H1 (cell line): ENCODE data around the gene SLC30A7. TPM values are rescaled to one million over a fixed set of nuclear protein-coding genes. Genes with fewer than 3 reads are reported as not detected.

ENCODE experiments used
- KDM5A ChIP-seq: fragments of 200-600 bp; IDR thresholded peaks from 2 replicates; pipeline ENCODE4 v1.7.1; 2012; ENCODE audit warnings: mild to moderate bottlenecking, low read length, inconsistent platforms, mixed read lengths
- SIX5 ChIP-seq: IDR thresholded peaks from 2 replicates; pipeline ENCODE4 v1.6.1; 2011; ENCODE audit warnings: mild to moderate bottlenecking, low read depth, low read length
- polyA plus RNA-seq, 7 experiments: library from polyadenylated mRNA; depleted of rRNA in 3 of 7; stranded (reverse) in 5 of 7; unstranded in 2 of 7; fragments of >200 nt in 5 of 7; fragments of 200-250 nt in 2 of 7; gene quantifications; 1 replicate in 5 of 7; 2 replicates in 1 of 7; 4 replicates in 1 of 7; pipeline versions ENCODE4 v1.2.1 to v1.2.3, GENCODE V29; 2011 to 2013; ENCODE audit warnings: missing spikeins in 2 of 7, mixed read lengths in 2 of 7
- total RNA-seq: library from RNA; stranded (reverse); fragmentation: NEBNext Ultra II Directional; extraction: Animal tissue kit (Norgen Biotek cat#: 25700); gene quantifications from 2 replicates; pipeline ENCODE4 v1.2.1, GENCODE V29; 2021

The SLC30A7 gene
- total and polyA plus RNA-seq, 2 of the 8 experiments (the other 6 are each of a cell fraction or from before 2014, with no cell fraction given), result 5.5 to 22.1 TPM

- TF ChIP-seq SIX5, result no peak
- TF ChIP-seq KDM5A, result no peak
These were observed 63.7 kb downstream of the SLC30A7 start (continued) for GRCh38 chr1:100959502-100960060.
